ENCODE results near the gene FHDC1. TPM values are rescaled to one million over a fixed set of nuclear protein-coding genes. Genes with fewer than 3 reads are reported as not detected.

The FHDC1 gene
- total and polyA plus RNA-seq, 8 donors = 9.0 to 32.9 (median 10.4) TPM

DNA sequence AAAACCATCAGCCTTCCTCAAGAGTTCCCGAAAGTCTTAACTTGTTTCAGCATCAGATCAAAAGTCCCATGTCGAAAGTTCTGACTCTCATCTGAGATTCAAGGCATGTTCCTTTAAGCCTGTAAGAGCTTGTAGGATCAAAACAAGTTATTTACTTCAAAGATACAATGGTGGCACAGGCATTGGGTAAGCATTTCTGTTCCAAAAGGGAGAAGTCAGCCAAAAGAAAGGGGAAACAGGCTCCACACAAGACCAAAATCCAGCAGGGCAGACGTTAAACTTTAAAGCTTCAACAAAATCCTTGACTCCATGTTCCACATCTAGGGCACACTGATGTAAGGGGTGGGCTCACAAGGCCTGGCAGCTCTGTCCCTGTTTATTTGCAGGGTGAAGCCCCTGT lies 91.7 kb downstream of the FHDC1 start:
- Histone ChIP-seq H3K27ac (no peak overlapping the region), H3K27me3 (no peaks in the 10 kb centered on the region), H3K4me3 (no peak overlapping the region), H3K4me1 (no peaks in the 10 kb centered on the region), H3K9me3 (peaks cover 0 to 14% of the 10 kb centered on the region in 2 donors), H3K36me3 (no peaks in the 10 kb centered on the region)
- TF ChIP-seq, protein P1, sequence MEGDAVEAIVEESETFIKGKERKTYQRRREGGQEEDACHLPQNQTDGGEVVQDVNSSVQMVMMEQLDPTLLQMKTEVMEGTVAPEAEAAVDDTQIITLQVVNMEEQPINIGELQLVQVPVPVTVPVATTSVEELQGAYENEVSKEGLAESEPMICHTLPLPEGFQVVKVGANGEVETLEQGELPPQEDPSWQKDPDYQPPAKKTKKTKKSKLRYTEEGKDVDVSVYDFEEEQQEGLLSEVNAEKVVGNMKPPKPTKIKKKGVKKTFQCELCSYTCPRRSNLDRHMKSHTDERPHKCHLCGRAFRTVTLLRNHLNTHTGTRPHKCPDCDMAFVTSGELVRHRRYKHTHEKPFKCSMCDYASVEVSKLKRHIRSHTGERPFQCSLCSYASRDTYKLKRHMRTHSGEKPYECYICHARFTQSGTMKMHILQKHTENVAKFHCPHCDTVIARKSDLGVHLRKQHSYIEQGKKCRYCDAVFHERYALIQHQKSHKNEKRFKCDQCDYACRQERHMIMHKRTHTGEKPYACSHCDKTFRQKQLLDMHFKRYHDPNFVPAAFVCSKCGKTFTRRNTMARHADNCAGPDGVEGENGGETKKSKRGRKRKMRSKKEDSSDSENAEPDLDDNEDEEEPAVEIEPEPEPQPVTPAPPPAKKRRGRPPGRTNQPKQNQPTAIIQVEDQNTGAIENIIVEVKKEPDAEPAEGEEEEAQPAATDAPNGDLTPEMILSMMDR (IDR thresholded peaks at IDR 0.05) = no peak
- no peak for DNase-seq
- no peak for ATAC-seq
- intact Hi-C loops (cut with DNase I) = no loop called here

DNA sequence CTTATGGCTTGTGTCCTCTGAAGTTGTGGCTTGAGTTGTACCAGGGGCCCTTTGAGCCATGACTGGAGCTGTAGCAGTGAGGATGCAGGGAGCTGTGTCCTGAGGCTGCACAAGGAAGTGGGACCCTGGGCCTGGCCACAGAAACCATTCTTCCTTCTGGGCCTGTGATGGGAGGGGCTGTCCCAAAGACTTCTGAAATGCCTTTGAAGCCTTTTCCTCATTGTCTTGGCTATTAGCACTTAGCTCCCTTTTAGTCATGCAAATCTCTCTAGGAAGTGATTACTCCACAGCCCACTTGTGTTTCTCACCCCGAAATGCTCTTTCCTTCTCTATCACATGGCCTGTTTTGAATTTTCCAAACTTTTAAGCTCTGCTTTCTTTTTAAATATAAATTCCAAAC lies 92.4 kb downstream of the FHDC1 start:
- H3K27ac ChIP-seq = no peak overlapping the region
- H3K27me3 ChIP-seq = no peaks in the 10 kb centered on the region
- H3K4me3 ChIP-seq = no peak overlapping the region
- no peaks in the 10 kb centered on the region for H3K36me3 ChIP-seq
- no peaks in the 10 kb centered on the region for H3K4me1 ChIP-seq
- intact Hi-C loops (cut with DNase I) = no loop called here
- TF ChIP-seq, protein P1 (IDR thresholded peaks at IDR 0.05) = no peak
- no peak for ATAC-seq
- DNase-seq = no peak
- H3K9me3 ChIP-seq = peaks cover 0 to 14% of the 10 kb centered on the region in 2 donors

Other genes starting within 250 kb of the FHDC1 start
- gene TIGD4, start 156.6 kb upstream of the FHDC1 start, total RNA-seq = under 1 TPM; 0.38 to 0.39 TPM
- 1 to 10 TPM; 1.1 to 2.0 (median 1.4) TPM for gene TIGD4, start 156.6 kb upstream of the FHDC1 start, polyA plus RNA-seq (ENCODE audit: insufficient read length in 6 of 6)
- gene ARFIP1, start 156.4 kb upstream of the FHDC1 start, total RNA-seq = 10 to 100 TPM; 34.7 to 36.4 TPM
- 10 to 100 TPM; 41.7 to 48.9 (median 46.9) TPM for gene ARFIP1, start 156.4 kb upstream of the FHDC1 start, polyA plus RNA-seq (ENCODE audit: insufficient read length in 6 of 6)

All from left lung (tissue), 10 donors.